Right atrium auricular region (tissue), 2 donors: ENCODE results near the gene BCAN. TPM values are rescaled to one million over a fixed set of nuclear protein-coding genes. Genes with fewer than 3 reads are reported as not detected.

ENCODE experiments used
- DNase-seq: peaks from one replicate; pipeline ENCODE4 v3.0.0-alpha.2; 2019; ENCODE audit warnings: low spot score
- H3K27ac ChIP-seq, 2 donors: fragments of 200-600 bp; sonication (generic); 1 replicate in 1 of 2; 2 replicates in 1 of 2; pipeline ENCODE4 v1.5.1; 2016 to 2019
- H3K27me3 ChIP-seq, 2 donors: fragments of 200-600 bp; sonication (generic); one replicate each; pipeline versions ENCODE4 v1.5.1 to v1.6.0; 2017 to 2019
- H3K36me3 ChIP-seq: fragments of 200-600 bp; sonication (generic); one replicate; pipeline ENCODE4 v1.5.1; 2016
- H3K4me1 ChIP-seq, 2 donors: fragments of 200-600 bp; sonication (generic); one replicate each; pipeline versions ENCODE4 v1.5.1 to v1.6.0; 2017 to 2019
- H3K4me3 ChIP-seq, 2 donors: fragments of 200-600 bp; sonication (generic); 1 replicate in 1 of 2; 2 replicates in 1 of 2; pipeline ENCODE4 v1.5.1; 2017 to 2019; ENCODE audit warnings: mild to moderate bottlenecking in 1 of 2, moderate library complexity in 1 of 2
- H3K9me3 ChIP-seq, 2 donors: fragments of 200-600 bp; sonication (generic); one replicate each; pipeline ENCODE4 v1.5.1; 2019
- total RNA-seq, 2 donors: library from RNA; depleted of rRNA; stranded (reverse); fragments of >200 nt; gene quantifications; one replicate each; pipeline ENCODE4 v1.1.0, GENCODE V29; 2016
- TF ChIP-seq, protein P1 (sequence below), 2 donors: fragments of 200-600 bp; sonication (generic); IDR thresholded peaks; one replicate each; pipeline ENCODE4 v1.5.1; 2019; ENCODE audit warnings: antibody characterized with exemption in 2 of 2

The BCAN gene
- total RNA-seq, 2 donors from 2014 or later = not detected

DNA sequence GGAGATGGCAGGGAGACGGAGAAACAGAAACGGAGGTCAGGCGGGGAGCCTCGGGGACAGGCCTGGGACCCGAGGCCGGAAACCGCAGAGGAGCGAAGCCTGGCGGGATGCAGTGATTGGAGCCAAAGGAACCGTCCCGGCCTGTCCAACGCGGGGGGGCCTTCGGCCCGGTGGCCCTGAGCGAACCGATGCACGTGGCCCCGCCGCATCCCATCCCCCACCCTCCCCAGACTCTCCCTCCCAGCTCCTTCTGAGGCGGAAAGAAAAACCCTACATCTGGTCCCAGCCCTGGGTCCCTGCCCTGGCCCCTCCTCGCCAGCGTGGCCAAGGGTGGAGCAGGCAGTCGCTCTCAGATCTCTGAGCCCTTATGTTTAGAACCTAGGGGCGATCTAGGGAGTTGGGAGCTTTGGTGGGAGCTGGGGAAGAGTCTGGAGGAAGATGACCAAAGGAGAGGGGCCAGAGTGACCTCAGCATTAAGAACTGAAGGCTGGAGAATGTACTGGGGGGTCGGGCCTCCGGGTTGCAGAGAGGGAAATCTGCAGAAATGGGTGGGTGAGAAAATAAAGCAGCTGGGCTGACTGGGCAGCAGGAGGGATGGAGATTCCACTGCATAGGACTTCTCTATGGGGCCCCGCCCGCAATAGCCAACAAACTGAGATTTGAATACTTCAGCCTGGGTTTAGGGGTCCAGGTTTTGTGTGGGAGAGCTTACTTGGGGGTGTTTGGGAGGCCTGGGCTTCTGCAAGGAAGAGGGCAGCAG lies 64.9 kb downstream of the BCAN start:
- H3K27ac ChIP-seq = peak overlapping the region; percentile 76 to 78
- no peaks in the 10 kb centered on the region for H3K9me3 ChIP-seq
- no peak for DNase-seq
- peaks cover 0 to 5% of the 10 kb centered on the region in 2 donors for H3K27me3 ChIP-seq
- no peaks in the 10 kb centered on the region for H3K36me3 ChIP-seq
- H3K4me3 ChIP-seq = peak overlapping the region; percentile 35 to 53
- peaks cover 0 to 46% of the 10 kb centered on the region in 2 donors for H3K4me1 ChIP-seq
- TF ChIP-seq, protein P1, sequence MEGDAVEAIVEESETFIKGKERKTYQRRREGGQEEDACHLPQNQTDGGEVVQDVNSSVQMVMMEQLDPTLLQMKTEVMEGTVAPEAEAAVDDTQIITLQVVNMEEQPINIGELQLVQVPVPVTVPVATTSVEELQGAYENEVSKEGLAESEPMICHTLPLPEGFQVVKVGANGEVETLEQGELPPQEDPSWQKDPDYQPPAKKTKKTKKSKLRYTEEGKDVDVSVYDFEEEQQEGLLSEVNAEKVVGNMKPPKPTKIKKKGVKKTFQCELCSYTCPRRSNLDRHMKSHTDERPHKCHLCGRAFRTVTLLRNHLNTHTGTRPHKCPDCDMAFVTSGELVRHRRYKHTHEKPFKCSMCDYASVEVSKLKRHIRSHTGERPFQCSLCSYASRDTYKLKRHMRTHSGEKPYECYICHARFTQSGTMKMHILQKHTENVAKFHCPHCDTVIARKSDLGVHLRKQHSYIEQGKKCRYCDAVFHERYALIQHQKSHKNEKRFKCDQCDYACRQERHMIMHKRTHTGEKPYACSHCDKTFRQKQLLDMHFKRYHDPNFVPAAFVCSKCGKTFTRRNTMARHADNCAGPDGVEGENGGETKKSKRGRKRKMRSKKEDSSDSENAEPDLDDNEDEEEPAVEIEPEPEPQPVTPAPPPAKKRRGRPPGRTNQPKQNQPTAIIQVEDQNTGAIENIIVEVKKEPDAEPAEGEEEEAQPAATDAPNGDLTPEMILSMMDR (IDR thresholded peaks at IDR 0.05) = no peak

DNA sequence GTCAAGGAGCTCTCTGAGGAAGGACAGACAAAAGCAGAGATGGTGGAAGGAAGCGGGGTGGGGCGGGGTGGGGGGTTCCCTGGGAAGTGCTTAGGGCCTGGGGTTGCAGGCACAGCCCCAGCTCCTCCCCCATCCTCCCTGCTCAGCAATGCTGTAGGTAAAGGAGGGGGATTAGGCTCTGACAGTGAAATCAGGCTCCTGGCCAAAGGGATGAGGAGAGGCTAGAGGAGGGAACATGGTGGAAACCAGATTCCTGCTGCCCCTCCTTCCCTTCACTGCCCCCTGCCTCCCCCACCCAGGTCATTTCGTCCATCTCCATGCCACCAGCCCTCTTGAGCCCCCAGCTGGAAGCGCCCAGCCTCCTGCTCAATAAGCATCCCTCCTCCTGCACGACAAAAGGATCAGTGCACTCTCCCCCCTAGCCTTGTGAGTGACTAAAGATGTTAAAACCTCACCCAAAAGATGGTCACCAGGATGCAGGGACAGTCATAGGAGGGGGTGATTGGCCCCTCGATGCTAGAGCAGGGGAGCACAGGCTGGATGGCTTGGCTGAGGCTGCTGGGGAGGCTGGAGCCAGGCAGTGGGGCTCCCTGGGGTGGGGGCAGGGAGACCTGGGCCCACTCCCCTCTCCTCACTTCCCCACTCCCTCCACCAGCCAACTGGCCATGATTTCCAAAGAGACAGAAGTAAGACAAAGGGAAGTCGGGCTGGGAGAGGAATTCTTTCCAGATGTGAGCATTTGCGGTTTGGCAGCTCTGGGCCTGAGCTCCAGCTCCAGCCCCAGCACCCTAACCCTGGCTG lies 65.7 kb downstream of the BCAN start:
- Histone ChIP-seq H3K27ac (peak overlapping the region; percentile 76 to 78), H3K9me3 (no peaks in the 10 kb centered on the region), H3K36me3 (no peaks in the 10 kb centered on the region), H3K4me1 (peaks cover 0 to 46% of the 10 kb centered on the region in 2 donors), H3K27me3 (peaks cover 0 to 5% of the 10 kb centered on the region in 2 donors), H3K4me3 (no peak overlapping the region)
- DNase-seq = no peak
- TF ChIP-seq, protein P1 (IDR thresholded peaks at IDR 0.05) = no peak

DNA sequence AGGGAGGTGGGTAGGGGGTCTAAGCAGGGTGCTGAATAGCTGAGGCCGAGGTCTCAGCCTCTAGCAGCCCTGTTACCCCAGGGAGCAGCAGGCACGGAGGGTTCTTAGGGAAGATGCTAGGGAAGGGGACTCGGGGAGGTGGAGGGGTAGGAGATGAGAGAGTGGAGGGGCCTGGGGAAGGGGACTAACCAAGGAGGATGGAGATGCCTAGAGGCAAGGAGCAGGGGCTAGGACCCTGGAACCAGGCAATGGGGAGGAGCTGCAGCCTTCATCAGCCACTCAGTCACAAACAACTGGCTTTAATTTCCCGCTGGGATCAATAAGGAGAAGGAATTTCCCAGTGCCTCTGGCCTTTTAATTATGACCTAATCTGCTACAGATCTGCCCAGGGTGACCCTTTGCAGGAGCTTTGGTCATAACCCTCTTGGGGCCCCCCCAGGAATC lies 66.3 kb downstream of the BCAN start:
- H3K4me3 ChIP-seq = no peak overlapping the region
- TF ChIP-seq, protein P1 (IDR thresholded peaks at IDR 0.05) = no peak
- peaks cover 0 to 5% of the 10 kb centered on the region in 2 donors for H3K27me3 ChIP-seq
- peak overlapping the region; percentile 16 to 40 for H3K27ac ChIP-seq
- peaks cover 0 to 46% of the 10 kb centered on the region in 2 donors for H3K4me1 ChIP-seq
- DNase-seq = no peak
- no peaks in the 10 kb centered on the region for H3K9me3 ChIP-seq
- no peaks in the 10 kb centered on the region for H3K36me3 ChIP-seq

DNA sequence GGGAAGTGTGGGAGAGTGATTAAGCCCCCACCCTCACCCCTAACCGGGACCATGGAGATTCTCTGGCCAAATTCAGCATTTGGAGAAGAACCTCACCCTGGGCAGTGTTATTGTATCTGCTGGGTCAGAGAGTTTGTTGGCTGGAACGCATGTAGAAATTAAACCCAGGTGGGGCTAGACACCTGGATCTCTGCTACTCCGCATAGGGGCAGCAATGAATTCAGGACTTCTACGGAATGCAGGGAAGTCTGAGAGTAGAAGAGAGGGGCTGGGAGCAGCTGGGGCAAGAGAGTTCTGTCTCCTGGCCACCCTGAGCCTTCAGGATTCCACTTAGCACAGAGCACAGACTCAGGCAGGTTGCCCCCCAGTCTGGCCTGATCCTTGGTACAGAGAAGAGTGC lies 67.1 kb downstream of the BCAN start:
- H3K4me1 ChIP-seq = peaks cover 0 to 46% of the 10 kb centered on the region in 2 donors
- no peaks in the 10 kb centered on the region for H3K9me3 ChIP-seq
- no peak for DNase-seq
- TF ChIP-seq, protein P1 (IDR thresholded peaks at IDR 0.05) = no peak
- H3K27ac ChIP-seq = peak overlapping the region in 1 of 2 donors; percentile 14
- no peaks in the 10 kb centered on the region for H3K36me3 ChIP-seq
- H3K27me3 ChIP-seq = no peaks in the 10 kb centered on the region
- no peak overlapping the region for H3K4me3 ChIP-seq

Other genes starting within 250 kb of the BCAN start
- 100 to 1,000 TPM in 1 of 2 donors, 10 to 100 TPM in 1; 80.1 to 104 TPM for gene MEF2D, start 141.3 kb upstream of the BCAN start, total RNA-seq
- 1 to 10 TPM in 1 of 2 donors, not detected in 1; 1.0 TPM for gene IQGAP3, start 69.6 kb upstream of the BCAN start, total RNA-seq
- not detected for gene TTC24, start 62.4 kb upstream of the BCAN start, total RNA-seq
- gene NAXE, start 50.3 kb upstream of the BCAN start, total RNA-seq = 10 to 100 TPM; 85.3 to 96.3 TPM
- 10 to 100 TPM; 12.7 to 14.3 TPM for gene GPATCH4, start 40.6 kb upstream of the BCAN start, total RNA-seq
- 1 to 10 TPM; 1.2 to 1.8 TPM for gene HAPLN2, start 22.7 kb upstream of the BCAN start, total RNA-seq
- 100 to 1,000 TPM; 134 to 173 TPM for gene NES, start 35.3 kb downstream of the BCAN start, total RNA-seq
- gene CRABP2, start 63.5 kb downstream of the BCAN start, total RNA-seq = 1 to 10 TPM in 1 of 2 donors, under 1 TPM in 1; 0.67 to 2.5 TPM
- 10 to 100 TPM in 1 of 2 donors, 1 to 10 TPM in 1; 7.4 to 15.6 TPM for gene METTL25B, start 86.4 kb downstream of the BCAN start, total RNA-seq
- gene ISG20L2, start 86.6 kb downstream of the BCAN start, total RNA-seq = 10 to 100 TPM; 13.6 to 18.0 TPM
- gene MRPL24, start 99.0 kb downstream of the BCAN start, total RNA-seq = 10 to 100 TPM; 45.8 to 50.5 TPM
- 100 to 1,000 TPM; 110 to 137 TPM for gene HDGF, start 109.6 kb downstream of the BCAN start, total RNA-seq
- gene PRCC, start 125.4 kb downstream of the BCAN start, total RNA-seq = 10 to 100 TPM; 29.8 to 34.3 TPM
- gene SH2D2A, start 174.7 kb downstream of the BCAN start, total RNA-seq = under 1 TPM; 0.30 to 0.98 TPM
- gene INSRR, start 217.0 kb downstream of the BCAN start, total RNA-seq = not detected
- gene NTRK1, start 218.7 kb downstream of the BCAN start, total RNA-seq = 1 to 10 TPM in 1 of 2 donors, under 1 TPM in 1; 0.43 to 1.7 TPM